ENCODE data around the gene TOMM20.

GRCh38 chr1:235069176-235069575, 59.5 kb downstream of the TOMM20 start:
- TF ChIP-seq, protein P1, sequence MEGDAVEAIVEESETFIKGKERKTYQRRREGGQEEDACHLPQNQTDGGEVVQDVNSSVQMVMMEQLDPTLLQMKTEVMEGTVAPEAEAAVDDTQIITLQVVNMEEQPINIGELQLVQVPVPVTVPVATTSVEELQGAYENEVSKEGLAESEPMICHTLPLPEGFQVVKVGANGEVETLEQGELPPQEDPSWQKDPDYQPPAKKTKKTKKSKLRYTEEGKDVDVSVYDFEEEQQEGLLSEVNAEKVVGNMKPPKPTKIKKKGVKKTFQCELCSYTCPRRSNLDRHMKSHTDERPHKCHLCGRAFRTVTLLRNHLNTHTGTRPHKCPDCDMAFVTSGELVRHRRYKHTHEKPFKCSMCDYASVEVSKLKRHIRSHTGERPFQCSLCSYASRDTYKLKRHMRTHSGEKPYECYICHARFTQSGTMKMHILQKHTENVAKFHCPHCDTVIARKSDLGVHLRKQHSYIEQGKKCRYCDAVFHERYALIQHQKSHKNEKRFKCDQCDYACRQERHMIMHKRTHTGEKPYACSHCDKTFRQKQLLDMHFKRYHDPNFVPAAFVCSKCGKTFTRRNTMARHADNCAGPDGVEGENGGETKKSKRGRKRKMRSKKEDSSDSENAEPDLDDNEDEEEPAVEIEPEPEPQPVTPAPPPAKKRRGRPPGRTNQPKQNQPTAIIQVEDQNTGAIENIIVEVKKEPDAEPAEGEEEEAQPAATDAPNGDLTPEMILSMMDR (IDR thresholded peaks at IDR 0.05), result no peak
- no peak for TF ChIP-seq POLR2A (IDR thresholded peaks at IDR 0.05)

All from testis (tissue), 2 donors.